D341Med (cell line): ENCODE results near the gene NPHP4.

Experiments
- DNase-seq: peaks from one replicate; pipeline ENCODE4 v3.0.0; 2012; ENCODE audit warnings: low spot score

Gene NPHP4

DNA sequence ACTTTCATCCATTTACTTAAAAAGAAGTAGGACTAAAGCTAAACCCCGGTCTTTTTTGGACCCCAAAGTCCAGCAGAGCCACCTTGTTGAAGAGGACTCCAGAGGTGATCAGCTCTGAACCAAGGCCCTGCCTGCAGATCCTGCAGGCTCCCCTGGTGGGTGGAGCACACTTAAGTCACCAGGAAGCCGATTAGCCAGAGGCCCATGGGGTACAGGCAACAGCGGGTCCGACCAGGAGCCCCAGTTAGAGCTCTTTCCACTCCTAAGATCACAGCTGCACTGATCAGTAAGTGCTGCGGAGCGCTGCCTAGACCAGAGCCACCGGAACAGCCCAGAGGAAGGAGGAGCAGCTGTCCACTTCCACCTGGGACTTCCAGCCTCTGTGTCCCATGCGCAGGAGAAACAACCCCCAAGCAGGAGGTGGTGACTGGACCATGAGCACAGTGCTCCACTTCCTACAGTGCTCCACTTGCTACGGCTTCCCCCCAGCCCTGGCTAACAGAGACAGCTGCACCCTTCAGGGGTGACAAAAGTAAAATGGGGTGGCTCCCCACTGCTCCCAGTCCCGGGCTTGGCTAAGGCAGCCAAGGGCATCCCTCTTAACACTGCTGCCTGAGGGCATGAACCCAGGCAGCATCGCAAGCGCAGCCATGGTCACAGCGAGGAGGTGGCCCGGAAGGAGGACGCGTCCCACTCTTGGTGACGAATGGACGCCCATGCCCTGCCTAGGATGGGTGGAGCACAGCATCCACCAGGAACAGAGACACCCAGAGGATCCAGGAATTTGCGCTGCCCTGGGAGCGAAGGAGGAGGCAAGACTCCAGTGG is 58.0 kb downstream of the NPHP4 start:
- DNase-seq = no peak

DNA sequence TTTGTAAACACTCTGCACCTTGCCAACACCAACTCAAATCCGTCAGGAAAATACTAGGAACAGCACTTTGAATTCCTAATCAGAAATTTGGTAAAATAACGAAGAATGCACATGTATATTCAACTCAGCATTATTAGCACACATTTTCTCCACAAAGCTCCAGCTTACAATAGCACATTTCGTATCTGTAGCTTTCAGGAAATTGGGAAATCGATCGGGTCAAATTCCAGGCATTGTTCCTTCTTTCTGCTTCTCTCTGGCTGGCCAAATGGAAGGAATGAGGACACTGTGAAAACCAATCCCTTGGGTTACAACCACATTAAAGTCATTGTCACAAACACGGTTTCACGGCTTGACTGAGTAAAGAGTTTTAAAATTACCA is 58.6 kb downstream of the NPHP4 start:
- DNase-seq = no peak

DNA sequence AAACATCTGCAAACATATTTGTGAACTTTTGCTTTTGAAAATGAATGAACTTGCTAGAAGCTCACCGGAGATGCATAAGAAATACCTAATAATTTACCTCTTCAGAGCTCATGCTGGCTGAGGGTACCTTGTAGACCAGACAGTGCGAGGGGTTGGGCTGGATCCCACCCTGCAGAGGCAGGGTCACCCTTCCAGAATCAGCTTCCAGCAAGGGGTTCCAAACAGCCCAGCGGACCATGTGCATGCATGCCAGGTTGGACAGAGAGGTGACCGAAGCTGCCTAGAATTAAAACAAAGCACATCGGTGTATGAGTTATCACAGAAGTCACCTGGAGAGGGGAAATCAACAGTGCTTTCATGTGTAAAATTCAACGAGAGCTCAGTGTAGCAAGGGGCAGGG is 59.2 kb downstream of the NPHP4 start:
- DNase-seq = no peak

DNA sequence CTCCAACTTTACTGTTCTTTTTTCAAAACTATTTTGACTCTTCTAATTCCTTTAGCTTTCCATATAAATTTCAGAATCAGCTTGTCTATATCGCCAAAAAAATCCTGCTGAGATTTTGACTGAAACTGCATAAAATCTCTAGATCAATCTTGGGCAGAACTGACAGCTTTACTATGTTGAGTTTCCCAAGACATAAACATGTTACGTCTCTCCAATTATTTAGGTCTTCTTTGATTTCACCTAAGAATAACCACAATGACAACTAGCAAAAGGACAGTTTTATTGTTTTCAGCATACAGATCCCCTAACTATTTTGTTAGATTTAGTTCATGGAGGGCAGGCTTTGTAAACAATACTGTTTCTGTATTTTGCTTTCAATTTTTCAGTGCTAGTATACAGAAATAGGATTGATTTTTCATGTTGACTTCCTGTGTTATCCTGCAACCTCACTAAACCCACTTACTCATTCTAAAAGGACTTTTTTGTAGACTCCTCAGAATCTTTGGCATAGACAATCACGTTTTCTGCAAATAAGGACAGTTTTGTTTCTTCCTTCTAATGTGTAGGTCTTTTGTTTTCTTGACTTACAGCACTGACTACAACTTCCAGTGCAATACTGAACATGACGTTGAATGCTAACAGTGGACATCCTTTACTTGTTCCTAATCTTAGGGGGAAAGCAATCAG is 63.4 kb downstream of the NPHP4 start:
- DNase-seq = no peak

DNA sequence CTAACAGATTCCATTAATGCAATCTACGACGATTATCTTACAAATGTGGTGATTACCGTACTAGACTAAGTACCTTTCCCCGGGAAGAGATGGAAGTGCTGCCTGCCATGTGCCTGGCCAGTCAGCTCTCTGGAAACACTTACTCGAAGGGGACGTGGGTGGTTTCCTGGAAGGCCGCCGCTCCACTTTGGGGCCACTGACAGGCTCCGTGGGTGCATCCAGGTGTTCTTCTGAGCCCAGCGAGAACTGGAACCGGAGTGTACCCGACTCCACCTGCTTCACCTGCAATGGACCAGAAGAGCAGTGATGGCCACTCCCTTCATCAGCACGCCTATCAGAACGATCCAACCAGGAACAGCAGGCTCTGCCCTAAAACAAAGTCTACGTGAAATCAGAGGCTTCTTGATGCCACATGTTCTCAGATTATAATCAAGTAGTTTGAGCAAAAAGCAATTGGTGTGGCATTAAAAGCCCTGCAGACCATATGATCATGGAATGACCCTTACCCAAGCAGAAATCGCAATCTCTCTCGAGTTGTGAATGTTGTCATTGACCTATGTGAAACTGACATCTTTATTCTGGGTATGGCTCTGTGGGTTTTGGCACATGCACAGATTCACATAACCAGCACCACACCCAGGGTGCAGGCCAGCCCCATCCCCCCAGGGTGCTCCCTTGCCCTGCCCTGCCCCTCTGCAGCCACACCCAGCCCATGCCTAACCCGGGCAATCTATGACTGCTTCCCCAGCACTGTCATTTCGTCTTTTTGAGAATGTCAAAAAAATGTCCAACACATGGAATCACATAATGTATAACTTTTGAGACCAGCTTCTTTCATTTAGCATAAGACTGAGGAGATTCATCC is 64.5 kb downstream of the NPHP4 start:
- DNase-seq = peak; percentile 2

DNA sequence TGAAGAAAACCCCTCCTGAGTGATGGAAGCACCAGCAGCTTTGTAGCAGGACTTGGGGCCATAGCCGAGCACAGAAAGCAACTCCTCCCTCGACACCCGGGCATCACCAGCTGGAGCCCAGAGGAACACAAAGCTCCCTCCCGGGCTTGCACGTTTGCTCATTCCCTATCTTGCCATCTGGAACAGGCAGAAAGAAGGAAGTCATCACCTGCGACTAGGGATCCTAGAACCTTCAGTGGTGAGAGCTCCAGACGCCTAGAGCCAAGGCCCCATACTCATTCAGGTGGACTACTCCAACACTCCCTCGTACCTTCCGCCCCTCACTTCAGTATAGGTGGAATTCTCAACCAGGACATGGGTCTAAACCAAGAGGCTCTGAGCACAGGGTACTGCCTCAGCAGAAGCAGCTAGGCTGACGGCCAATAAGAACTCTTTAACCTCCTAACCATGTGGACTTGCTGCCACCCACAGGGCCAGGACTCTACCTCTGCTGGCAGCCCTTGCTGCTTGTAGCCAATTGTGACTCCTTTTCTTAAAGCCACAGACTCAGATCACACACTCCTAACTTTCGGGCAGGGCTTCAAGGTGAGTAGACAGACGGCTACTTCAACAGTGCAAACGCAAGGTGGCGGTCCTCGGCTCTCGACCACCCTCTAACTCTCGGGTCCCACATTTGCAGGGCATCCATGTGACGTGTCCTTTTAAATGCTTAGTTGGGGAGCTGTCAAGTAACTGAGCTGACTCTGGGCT is 65.4 kb downstream of the NPHP4 start:
- peak; percentile 9 for DNase-seq

DNA sequence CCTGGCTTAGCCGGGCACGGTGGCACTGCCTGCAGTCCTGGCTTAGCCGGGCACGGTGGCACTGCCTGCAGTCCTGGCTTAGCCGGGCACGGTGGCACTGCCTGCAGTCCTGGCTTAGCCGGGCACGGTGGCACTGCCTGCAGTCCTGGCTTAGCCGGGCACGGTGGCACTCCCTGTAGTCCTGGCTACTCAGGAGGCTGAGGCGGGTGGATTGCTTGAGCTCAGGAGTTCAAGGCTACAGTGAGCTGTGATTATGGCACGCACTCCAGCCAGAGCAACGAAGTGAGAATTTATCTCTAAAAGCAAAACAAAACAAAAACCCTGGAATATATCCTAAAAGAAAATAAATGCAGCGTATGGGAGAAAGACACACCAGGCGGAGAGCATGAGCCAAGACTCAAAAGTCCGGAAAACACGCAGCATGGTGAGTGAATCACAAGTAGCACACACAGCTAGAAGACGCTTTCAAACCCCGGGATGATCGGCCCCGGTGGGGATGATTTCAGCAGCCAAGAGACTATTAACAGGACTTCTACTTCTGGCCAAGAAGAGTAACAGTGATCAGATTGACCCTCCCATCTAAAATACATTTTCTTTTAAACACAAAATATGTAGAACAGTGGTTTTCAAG is 69.4 kb downstream of the NPHP4 start:
- DNase-seq = peak; percentile 2

DNA sequence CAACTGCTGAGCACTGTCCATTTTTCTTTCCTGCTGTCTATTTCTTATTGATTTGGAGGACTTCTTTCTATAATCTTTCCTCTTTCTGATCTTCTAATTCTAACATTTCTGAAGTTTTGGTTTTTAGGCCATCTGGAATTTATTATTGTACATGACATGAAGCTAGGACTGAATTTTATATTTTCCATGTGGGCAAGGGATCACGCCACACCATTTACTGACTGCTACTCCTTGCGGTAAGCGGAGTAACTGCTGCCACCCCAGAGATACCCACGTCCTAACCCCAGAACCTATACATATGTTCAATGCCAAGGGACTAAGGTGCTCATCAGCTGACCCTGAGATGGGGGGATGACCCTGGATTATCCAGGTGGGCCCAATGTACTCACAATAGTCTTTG is 70.6 kb downstream of the NPHP4 start:
- peak; percentile 1 for DNase-seq

DNA sequence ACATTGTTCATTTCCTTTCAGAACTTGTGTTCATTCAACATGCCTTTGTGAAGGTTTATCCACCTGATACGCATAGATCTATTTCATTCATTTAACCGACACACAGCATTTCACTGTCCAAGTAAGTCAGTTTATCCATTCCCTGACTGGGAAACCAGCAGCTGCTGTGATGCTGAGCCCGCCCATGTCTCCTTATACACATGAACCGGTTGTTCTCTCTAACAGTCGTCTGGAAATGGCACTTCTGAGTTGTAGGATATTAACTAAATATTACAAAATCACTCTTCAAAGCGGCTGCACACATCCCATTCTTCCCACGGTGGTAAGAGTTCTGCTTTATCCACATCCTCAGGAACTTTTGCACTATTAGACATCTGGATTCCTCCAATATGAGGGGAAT is 71.1 kb downstream of the NPHP4 start:
- DNase-seq = peak; percentile 4

DNA sequence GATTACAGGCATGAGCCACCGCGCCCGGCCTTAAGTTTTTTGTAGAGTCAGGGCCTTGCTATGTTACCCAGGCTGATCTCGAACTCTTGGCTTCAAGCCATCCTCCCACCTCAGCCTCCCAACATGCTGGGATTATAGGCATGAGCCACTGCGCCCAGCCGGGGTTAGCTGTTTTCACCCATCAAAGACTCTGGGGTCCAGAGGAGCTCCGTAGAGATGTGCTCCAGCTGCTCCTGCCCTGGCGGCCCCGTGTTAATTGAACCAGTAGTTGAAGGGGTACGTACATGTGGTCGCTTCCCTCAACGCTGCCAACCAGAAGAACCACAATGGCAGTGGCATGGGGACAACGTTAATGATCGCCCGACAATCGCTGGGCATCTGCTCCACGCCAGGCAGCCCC is 72.0 kb downstream of the NPHP4 start:
- DNase-seq = peak; percentile 14

DNA sequence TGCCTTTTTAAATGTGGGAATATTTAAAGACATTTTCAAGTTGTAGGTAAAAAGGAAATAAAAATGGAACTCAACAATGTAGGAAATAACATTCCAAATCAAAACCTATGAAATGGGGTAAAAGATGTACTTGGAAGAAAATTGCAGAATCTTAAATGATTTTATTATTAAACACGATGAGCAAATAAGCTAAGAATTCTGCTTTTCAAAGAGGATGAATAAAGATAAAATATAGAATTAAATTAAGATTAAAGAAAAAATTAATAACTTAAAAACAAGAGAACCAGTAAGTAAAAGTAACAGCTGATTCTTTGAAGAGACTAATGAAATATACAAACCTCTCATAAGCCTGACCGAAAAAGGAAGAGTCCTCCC is 74.0 kb downstream of the NPHP4 start:
- no peak for DNase-seq

DNA sequence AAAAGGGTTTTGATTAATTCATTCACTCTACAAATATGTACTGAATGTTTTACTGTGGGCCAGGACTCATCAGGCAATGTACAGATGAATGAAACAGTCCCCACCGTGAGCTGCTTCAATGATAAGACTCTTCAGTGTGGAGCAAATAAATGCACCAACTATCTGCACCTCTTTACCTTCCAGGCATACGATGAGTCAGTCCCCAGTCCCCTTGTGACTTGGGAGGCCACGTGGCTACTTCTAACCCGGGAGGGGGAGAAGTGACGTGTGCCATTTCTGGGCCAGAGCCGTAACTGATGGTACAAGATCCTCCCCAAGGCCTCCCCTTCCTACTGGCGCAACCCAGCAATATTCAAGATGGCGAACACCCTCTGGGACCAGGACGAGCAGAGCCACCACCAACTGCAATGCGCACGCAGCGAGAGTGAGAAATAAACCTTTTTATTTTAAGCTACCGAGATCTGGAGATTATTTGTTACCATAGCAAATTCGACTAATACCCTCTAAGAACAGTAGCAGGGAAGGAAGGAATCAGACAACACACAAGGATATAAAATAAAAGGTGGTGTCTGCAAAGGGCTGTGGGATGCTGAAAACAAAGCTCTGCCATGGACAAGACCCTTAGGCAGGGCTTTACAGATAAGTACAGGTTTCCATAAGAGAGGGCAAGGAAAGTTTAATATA is 74.5 kb downstream of the NPHP4 start:
- DNase-seq = no peak

DNA sequence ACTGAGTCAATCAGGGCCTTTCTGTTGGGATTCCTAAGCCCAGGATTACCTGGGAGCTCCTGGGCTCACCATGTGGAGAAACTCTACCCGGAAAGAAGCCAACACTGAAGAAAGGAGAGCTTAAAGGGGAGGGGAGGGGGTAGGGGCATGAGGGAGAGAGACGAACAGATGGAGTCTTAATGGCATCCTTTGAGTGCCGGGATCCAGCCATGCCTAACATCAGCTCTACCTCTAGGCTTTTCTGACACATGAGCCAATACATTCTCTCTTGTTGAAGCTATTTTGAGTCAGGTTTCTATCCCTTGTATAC is 75.0 kb downstream of the NPHP4 start:
- DNase-seq = peak; percentile 62

DNA sequence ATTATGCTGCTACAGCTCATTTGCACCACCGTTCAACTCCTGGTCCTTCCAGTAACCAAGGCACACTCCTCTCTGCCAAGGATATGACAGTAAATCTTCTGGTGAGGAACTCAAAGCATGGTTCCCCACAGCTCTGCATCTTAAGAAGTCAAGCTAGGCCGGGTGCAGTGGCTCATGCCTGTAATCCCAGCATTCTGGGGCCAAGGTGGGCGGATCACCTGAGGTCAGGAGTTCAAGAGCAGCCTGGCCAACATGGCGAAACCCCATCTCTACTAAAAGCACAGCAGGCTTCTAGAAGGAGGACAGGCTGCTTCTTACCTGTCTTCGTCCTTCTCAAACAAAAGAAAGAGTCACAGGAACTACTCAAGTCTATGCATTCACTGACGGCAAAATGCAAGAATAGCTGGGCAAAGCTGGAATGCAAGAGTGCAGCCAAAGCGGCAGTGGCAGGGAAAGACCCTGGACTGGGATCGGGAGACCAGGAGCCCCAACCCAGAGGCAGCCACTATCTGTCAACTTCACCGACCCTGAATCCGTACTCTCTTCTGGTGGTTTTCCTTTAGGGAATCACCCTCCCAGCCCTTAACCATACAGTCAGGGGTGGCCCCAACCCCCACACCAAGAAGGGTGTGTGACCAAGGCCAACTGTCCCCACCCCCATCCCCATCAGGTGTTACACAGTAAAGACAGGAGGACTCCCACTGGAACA is 75.5 kb downstream of the NPHP4 start:
- no peak for DNase-seq

DNA sequence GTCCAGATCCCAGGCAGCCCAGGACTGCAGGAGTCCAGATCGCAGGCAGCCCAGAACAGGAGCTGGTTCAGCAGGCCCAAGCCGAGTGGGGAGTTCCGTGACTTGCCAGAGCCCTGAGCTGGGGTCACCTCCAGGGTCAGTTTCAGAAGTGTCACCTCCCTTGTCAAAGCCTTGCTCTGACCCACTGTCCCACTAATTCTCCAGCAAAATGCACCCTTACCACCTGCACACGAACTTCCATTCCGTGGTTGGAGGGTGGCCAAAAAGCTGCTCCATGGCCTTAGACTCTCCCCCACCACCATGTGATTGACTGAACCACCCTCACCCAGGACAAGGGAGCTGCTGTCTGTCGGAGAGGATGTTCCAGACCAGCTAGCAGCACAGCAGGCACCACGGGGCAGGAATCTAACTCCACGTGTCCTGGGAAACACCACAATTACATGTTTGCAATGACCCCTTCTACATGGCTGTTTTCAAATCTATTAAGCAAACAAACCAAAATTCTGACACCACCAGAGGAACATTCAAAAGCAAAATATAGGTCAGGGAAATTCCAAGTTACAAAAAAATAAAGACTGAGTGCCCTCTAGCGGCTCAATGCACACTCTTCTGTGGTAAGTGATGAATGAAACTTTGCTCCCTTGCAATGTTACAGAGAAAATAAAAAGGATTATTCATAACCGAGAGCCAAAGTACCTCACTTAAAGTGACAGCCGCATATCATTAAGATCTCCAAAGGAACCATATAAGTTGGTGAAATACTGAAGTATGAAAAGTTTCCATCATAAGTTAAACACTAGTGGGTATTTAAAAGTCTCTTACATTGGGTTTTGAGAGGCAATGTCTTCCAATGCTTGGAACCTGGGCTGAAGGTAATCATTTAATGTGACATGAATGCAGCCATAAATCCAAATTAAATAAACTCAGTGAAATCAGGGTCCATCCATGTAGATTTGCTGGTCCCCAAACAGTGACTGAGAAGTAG is 76.3 kb downstream of the NPHP4 start:
- DNase-seq = no peak

DNA sequence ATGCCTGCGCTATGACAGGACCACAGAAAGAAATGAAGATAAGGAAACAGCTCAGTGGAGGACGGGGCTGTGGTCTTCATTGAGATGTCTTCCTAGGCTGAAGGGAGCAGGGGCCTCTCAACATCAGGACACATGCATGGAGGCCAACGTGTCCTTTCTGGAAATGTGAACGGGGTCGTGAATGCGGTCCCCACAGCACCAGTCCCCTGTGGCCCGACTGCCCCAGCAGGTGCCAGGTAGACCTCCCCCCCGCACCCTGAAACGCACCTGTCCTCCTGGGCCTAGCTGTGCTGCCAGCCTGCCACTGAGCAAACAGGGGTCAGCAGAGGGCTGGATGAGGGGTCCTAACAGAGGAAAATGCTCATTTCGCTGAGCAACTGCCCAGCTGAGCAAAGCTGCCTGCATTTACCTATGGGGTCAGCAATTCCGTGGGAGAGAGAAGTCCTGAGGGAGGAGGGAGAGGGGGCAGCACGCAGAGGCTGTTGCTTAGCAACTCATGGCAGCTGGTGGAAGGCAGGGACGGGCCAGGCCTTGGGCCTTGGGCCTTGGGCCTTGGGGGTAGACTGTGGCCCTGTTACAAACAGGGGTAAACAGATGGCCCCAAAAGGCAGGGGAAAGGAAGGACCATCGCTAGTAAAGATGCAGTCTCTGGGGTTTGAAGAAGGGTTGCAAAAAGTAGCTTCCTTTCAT is 77.4 kb downstream of the NPHP4 start:
- DNase-seq = no peak

DNA sequence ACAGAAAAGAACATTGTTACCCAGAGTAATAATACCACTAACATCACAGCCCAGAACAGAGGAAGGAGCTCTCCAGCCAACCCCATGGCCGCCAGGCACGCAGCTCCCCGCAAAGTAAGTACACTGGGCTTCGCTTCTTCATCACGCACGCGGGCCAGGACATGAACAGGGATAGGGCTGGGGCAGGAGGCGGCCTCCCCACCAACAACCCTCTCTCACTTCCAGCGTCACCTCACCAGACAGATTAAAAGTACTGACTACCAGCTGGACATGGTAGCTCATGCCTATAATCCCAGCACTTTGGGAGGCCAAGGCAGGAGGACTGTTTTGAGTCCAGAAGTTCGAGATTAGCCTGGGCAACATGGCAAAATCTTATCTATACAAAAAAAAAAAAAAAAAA is 78.3 kb downstream of the NPHP4 start:
- DNase-seq = peak; percentile 11

DNA sequence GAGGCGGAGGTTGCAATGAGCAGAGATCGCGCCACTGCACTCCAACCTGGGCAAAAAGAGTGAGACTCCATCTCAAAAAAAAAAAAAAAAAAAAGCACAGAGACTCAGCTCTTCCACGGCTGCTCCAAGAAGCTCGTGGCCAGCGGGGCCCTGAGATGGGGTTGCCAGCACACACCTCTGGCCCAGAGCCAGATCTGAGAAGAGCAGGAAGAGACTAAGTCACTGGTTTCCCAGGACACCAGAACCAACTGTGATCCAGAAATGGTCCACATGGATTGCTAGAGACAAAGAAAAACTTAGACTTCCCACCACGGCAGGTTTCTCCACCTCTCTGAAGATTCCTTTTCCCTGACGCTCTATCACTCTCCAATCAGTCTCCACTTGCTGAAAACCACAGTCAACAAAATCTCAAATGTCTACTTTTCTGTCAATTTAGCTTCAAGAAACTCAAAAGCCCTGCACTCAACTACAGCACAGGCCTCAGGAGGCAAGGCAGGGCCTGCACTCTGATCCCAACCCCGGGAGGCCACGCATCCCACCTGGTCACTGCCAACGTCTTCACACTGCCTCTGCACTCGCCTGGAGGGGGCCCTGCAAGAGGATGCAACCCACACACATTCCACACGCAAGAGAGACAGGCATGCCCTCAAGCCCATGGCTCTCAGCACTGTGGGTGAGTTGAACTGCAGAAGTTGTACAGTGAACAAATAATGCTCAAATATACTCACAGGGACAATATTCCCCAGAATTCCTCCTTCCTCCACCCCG is 79.0 kb downstream of the NPHP4 start:
- DNase-seq = peak; percentile 9
